ENCODE data around the gene FSTL1. TPM values are rescaled to one million over a fixed set of nuclear protein-coding genes. Genes with fewer than 3 reads are reported as not detected.

The FSTL1 gene
- total and polyA plus RNA-seq, 2 of the 8 experiments (the other 6 are each of a cell fraction or from before 2014, with no cell fraction given): 158 to 516 TPM

GRCh38 chr3:120424976-120425570 is 25.7 kb downstream of the FSTL1 start:
- H3K4me2 ChIP-seq (ENCODE audit: insufficient read depth in 1 of 2, low read depth in 2 of 2, low read length in 2 of 2): no peak overlapping the region
- WGBS, 2 experiments (ENCODE audit: extremely low coverage in 1 of 2, insufficient coverage in 1 of 2, insufficient read length in 1 of 2, insufficient replicate concordance in 2 of 2, low coverage in 1 of 2, low lambda C conversion rate in 2 of 2, missing lambda C conversion rate in 1 of 2): 69% methylated on average over 5 of the region's 5 CpGs; no CpG with 5 or more reads in 1 of the 2 experiments
- no peak overlapping the region for H3K9ac ChIP-seq (replicated peaks in 1 of 4; ENCODE audit: extremely low read depth in 1 of 4, low read depth in 3 of 4, low read length in 3 of 4)
- no peaks in the 10 kb centered on the region for H3K9me3 ChIP-seq (ENCODE audit: insufficient read depth in 2 of 2, low read depth in 1 of 2, low read length in 1 of 2)
- ChIA-PET POLR2A (ENCODE audit: partially characterized antibody) (interaction anchor here (21.2 kb wide), 1 partner anchor 16 kb away, joined by 299 read pairs; the partner anchor contains the start of gene FSTL1), CTCF (ENCODE audit: partially characterized antibody) (interaction anchor here (0.9 to 23.6 kb wide), 6 partner anchors 8 to 142 kb away, joined by 4 to 294 read pairs (median 16); partner anchors contain the start of gene FSTL1)
- H2BK20ac ChIP-seq (ENCODE audit: low read length): no peak overlapping the region
- H4K8ac ChIP-seq (ENCODE audit: extremely low read depth, insufficient read depth, low read length): no peak overlapping the region
- H3K36me3 ChIP-seq (ENCODE audit: control insufficient read depth in 2 of 4, insufficient read depth in 4 of 4, low read length in 3 of 4): peaks cover 2 to 11% (median 6%) of the 10 kb centered on the region in 4 experiments
- no peaks in the 10 kb centered on the region for H3K23me2 ChIP-seq (ENCODE audit: low read depth, low read length)
- H4K5ac ChIP-seq (ENCODE audit: insufficient read length, low read depth, low read length): no peak overlapping the region
- no peak overlapping the region for H2AK5ac ChIP-seq (ENCODE audit: low read depth, low read length)
- H3K79me2 ChIP-seq (ENCODE audit: control insufficient read depth in 1 of 2, insufficient read depth in 2 of 2, low read length in 2 of 2): peaks cover 0 to 37% of the 10 kb centered on the region in 2 experiments; a peak in 2 of 4 replicates
- H3K14ac ChIP-seq (ENCODE audit: insufficient read length): no peak overlapping the region
- H2BK12ac ChIP-seq (ENCODE audit: low read depth, low read length): no peak overlapping the region
- no peak overlapping the region for H3K4me3 ChIP-seq (ENCODE audit: extremely low read depth in 1 of 4, insufficient read depth in 2 of 4, low read depth in 3 of 4, low read length in 4 of 4)
- no peak overlapping the region for H4K91ac ChIP-seq (replicated peaks; ENCODE audit: insufficient read length, low read length)
- H3K56ac ChIP-seq (replicated peaks; ENCODE audit: insufficient read length, low read depth, low read length): no peak overlapping the region
- no peak overlapping the region for H3K4ac ChIP-seq (replicated peaks; ENCODE audit: insufficient read length, low read depth, low read length)
- H2AFZ ChIP-seq (ENCODE audit: low read length): no peak overlapping the region
- H3K79me1 ChIP-seq (ENCODE audit: low read depth, low read length): no peaks in the 10 kb centered on the region; the same call in none of the 2 replicates
- H3K23ac ChIP-seq (ENCODE audit: insufficient read length): no peak overlapping the region
- no peak overlapping the region for H2BK120ac ChIP-seq (replicated peaks; ENCODE audit: low read depth, low read length)
- H3K4me1 ChIP-seq (replicated peaks in 1 of 4; ENCODE audit: control insufficient read depth in 3 of 4, insufficient read depth in 4 of 4, low read length in 3 of 4): peaks cover 0 to 9% (median 0%) of the 10 kb centered on the region in 4 experiments; a peak in 2 of 7 replicates
- no peak overlapping the region for H3K27ac ChIP-seq (ENCODE audit: low read depth, low read length)
- no peaks in the 10 kb centered on the region for H3K27me3 ChIP-seq (replicated peaks in 1 of 4; ENCODE audit: control insufficient read depth in 3 of 4, extremely low read depth in 1 of 4, insufficient read depth in 3 of 4, low read length in 3 of 4)
- H2BK15ac ChIP-seq (ENCODE audit: low read length): no peak overlapping the region
- TF ChIP-seq KDM4A (IDR thresholded peaks at IDR 0.05; ENCODE audit: low read depth, low read length, severe bottlenecking) (no peak), HDAC6 (IDR thresholded peaks at IDR 0.05; ENCODE audit: low read depth, low read length) (no peak), HDAC2 (IDR thresholded peaks at IDR 0.05; ENCODE audit: borderline replicate concordance in 1 of 2, low read depth in 2 of 2, low read length in 2 of 2) (no peak), GABPA (IDR thresholded peaks at IDR 0.05; ENCODE audit: borderline replicate concordance, insufficient read depth, low read length) (no peak), BRCA1 (IDR thresholded peaks at IDR 0.05; ENCODE audit: low read depth, low read length) (no peak), MAX (IDR thresholded peaks at IDR 0.05) (no peak)
- no peak overlapping the region for H3K18ac ChIP-seq (ENCODE audit: extremely low read depth, low read length)
- H4K20me1 ChIP-seq (replicated peaks in 1 of 2; ENCODE audit: control insufficient read depth in 1 of 2, insufficient read depth in 2 of 2, low read length in 2 of 2): peaks cover 4 to 10% of the 10 kb centered on the region in 2 experiments
- H2BK5ac ChIP-seq (ENCODE audit: low read depth, low read length): no peak overlapping the region
- DNase-seq (ENCODE audit: low read depth in 1 of 2, low spot score in 2 of 2) (no peak), FAIRE-seq (no peak)
